GM18511 (cell line): ENCODE results near the gene DNAJA3.

Source experiments
- ATAC-seq: cut with Tn5 transposase; IDR thresholded peaks from one replicate; pipeline ENCODE4 v1.9.1; 2021; ENCODE audit warnings: mild to moderate bottlenecking, moderate library complexity; ENCODE audit not compliant: unreplicated experiment

Gene DNAJA3

DNA sequence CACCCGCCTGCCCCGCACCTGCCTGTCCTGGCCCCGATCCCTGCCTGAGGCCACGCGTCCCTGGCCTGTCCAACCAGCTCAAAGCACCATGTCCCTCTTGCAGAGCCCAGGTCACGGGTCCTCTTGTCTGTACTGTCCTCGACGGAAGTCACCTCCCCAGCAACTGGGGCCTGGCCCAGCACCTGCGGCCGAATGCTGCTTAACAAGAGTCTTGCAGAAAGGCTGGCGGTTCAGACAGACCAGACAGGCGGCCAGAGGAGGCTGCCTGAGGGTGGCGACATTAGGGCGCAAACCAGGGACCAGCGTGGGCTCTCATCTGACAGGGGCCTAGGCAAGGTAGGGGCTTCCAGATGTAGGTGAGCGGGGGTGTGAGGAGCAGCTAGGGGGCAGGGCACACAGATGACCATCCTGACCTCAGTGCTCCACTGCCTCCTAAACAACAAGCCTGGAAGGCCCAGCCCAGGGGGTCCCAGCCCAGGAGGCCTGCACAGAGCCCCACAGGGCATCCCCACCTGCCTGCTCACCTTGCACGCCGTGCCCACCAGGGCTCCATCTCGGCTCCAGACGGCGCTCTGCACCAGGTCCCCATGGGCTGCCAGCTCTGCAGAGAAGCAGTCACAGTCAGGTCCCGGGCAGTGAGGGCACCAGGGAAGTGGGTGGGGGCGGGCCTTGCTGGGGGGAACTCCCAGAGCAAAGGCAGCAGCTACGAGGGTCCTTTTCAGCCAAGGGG lies 20.5 kb upstream of the DNAJA3 start:
- no peak for ATAC-seq

GRCh38 chr16:4407543-4408322 lies 17.9 kb upstream of the DNAJA3 start:
- ATAC-seq: no peak

- no peak for ATAC-seq
These were observed 17.4 kb upstream of the DNAJA3 start for GRCh38 chr16:4408323-4408690.

DNA sequence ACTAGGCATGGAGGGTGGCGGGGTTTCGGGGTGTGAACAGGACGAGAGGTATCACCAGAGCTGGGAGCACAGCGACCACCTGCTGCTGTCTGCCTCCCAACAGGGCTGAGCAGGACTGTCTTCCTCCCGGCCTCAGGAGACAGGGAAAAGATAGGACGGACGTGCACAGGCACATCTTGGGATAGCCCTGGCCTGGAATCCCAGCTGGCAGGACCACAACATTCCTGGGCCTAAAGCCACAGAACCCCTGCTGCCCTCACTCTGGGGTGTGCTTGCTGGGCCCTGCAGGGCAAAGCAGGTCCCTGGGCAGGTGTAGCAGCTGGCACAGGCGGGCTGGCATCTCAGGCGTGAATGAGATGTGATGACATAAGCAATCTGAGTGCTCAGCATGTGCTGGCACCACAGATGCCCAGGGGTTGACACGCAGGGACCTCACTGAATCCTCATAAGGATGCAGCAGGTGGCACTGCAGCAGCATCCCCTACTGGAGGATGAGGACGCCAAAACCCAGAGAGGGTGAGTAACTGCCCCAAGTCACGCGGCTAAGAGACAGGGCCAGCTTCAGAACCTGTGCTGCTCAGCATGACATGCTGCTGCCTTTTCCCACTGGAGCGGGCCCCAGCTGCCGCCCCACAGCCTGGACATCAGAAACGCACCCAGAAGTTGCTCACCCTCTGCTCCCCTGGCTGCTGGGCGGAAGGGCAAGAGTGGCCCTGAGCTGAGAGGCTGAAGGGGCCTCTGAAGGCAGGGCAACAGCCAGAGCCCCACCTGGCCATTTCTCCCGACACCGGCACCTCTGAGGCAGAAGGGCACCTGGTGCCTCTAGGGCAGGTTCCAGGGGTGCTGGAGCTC lies 16.4 kb upstream of the DNAJA3 start:
- no peak for ATAC-seq

DNA sequence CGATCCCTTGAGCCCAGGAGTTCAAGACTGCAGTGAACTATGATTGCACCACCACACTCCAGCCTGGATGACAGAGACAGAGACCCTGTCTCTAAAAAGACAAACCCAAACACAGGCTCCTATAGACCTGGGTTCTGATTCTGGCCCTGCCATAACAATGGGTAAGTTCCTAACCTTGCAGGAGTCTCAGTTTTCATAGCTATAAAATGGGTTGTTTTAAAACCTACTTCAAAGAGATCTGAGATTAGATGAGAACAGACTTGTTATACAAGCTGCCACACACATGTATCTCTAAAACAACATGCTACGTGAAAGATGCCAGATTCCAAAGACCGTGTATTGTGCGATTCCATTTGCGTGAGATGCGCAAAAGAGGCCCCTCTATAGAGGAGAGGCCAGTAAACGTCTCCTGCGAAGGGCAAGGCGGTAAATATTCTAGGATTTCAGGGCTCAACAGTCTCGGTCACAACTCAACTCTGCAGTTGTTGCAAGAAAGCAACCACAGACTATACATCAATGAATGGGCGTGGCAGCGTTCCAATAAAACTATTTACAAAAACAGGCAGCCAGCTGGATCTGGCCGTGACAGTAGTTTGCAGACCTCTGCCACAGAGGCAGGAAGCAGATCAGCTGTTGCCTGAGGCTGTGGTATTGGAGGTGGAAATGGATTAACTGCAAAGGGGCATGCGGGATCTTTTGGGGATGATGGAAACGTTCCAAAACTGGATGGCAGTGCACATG lies 15.2 kb upstream of the DNAJA3 start:
- no peak for ATAC-seq

GRCh38 chr16:4411684-4412083 lies 14.0 kb upstream of the DNAJA3 start:
- ATAC-seq: no peak

- ATAC-seq: no peak
These were observed 13.5 kb upstream of the DNAJA3 start for GRCh38 chr16:4412159-4412558.

- no peak for ATAC-seq
These were observed 12.8 kb upstream of the DNAJA3 start for GRCh38 chr16:4412854-4413253.

GRCh38 chr16:4414187-4414917 lies 11.3 kb upstream of the DNAJA3 start:
- peak; percentile 67 for ATAC-seq

DNA sequence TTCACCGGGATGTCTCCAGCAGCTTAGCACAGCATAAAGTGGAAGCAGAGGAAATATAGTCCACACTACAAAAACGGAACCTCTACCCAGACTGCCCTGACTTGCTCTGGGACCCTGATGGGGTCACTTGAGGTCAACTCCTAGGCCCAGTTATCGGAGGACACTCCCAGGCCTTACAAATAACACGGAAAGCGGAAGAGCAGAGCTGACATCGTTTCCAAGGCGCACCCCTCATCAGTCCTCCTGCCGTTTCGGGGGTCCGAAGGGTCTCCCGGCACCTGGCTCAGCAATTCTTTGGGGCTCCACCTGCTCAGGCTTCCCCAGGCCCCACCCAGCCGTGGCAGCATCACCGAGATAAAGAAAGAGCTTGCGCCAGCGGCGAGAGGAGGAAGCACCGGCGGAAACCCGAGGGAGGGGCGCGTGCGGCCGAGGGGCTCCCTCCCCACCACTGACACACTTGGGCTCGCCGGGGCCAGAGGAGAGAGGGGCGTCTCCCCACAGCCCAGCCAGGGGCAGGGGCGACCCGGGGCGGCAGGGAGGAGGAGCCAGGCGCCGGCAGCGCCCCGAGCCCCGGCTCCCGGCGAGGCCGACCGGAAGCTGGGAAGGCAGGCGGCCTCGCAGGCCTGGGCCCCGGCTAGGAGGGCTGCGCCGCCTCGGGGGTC lies 10.0 kb upstream of the DNAJA3 start:
- peak; percentile 27 for ATAC-seq

- ATAC-seq: peak; percentile 69
These were observed 9.3 kb upstream of the DNAJA3 start, which contains the start of gene CORO7 for GRCh38 chr16:4416200-4417032. CORO7 (minus strand) TSS chr16:4416596; CDS start chr16:4416518, 78 bp downstream.

- ATAC-seq: no peak
These were observed 6.2 kb upstream of the DNAJA3 start for GRCh38 chr16:4419402-4419959.

DNA sequence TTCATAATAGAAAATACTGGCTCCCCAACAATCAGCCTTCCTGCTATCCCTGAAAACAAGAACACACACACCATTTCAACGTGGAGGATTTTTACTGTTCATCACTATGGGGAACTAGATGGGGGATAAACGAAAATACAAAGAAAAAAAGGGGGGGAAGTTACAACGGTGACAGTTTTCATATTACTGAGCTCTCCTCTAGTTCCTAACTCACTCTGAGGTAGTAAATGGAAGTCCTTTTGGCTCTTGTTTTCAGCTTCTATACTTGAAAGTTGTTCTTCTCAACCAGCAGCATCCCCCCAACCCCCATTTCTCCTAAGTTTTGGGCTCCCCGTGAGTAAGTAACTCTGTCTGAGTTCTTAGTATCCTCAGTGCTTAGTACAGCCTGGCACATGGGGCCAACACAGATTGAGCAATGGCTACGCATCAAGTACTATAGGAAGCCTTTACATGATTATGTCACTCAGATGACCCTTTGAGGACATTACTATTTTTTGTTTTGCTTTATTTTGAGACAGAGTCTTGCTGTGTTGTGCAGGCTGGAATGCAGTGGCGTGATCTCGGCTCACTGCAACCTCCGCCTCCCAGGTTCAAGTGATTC lies 5.1 kb upstream of the DNAJA3 start:
- ATAC-seq: no peak

- ATAC-seq: peak; percentile 40
These were observed 485 bp downstream of the DNAJA3 start for GRCh38 chr16:4426021-4426684.

GRCh38 chr16:4426722-4427372 lies 1.2 kb downstream of the DNAJA3 start:
- ATAC-seq: no peak

DNA sequence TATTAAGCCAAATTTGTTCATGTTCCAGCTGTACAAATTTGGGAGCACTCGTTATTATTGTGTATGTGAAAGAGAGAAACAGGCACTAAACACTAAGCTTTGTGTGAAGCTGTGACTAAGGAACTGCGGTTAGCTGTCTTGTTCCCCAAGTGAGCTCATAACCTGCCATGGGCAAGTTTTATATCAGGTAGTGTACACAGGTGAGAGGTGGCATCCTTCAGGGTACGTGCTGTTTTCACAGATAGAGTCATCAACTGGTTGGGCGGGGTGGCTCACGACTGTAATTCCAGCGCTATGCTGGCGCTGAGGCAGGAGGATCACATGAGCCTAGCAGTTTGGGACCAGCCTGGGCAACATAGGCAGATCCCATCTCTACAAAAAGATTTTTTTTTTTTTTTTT lies 2.8 kb downstream of the DNAJA3 start:
- no peak for ATAC-seq

DNA sequence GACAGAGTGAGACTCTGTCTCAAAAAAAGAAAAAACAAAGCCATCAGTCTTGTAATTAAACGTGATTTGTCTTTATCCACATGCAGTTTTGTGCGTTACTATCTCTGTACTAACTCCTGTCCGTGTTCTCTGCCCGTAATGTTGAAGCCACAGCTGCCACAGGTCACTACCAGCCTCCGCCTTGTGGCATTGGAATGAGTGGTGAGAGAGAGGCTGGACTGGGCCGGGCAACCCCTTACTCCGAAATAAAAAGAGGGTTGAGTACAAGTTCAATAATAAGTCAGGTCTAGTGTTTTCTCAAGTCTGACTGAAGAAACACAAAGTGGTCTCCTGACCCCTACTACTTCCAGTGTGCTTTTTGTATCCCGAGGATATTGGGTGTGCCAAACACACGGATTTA lies 5.4 kb downstream of the DNAJA3 start:
- ATAC-seq: no peak
